TTC549 (cell line): ENCODE measurements around the gene LRRK1.

Experiments used
- FAIRE-seq: peaks from 2 replicates; lab custom pipeline; 2012; peaks lifted over from hg19 to GRCh38; lab: Jason Lieb, UNC

LRRK1 gene

GRCh38 chr15:101023501-101024072, 104.4 kb downstream of the LRRK1 start:
- FAIRE-seq: no peak

DNA sequence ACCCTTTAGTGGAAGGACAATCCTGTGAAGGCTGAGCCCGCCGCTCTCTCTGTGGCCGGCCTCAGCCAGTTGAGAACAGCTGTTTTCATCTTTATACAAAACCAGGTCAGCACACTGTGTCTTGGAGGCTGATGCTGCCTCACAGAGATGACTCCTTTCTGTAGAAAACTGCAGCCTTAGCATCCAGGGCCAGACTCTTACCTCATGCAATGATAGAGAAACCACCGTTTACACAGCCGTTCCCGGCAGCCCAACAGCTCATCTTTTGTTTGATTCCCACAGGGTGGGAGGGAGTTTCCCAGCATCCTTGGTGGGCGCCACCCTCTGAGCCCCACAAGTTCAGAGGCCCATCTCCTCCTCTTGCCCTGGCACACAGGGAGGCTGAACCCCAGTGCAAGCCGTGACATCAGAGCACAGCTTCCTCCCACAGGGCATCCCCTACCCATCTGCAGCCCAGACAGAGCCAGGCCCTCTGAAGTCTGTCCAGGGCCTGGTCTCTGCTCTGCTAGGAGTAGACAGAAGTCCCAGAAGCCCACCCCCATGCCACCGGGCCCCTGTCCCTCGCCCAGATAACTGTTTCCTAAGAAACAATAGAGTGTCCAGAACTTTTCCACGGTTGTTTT, 105.0 kb downstream of the LRRK1 start:
- FAIRE-seq: no peak

- no peak for FAIRE-seq
Measured at GRCh38 chr15:101024706-101025500, 105.7 kb downstream of the LRRK1 start.

DNA sequence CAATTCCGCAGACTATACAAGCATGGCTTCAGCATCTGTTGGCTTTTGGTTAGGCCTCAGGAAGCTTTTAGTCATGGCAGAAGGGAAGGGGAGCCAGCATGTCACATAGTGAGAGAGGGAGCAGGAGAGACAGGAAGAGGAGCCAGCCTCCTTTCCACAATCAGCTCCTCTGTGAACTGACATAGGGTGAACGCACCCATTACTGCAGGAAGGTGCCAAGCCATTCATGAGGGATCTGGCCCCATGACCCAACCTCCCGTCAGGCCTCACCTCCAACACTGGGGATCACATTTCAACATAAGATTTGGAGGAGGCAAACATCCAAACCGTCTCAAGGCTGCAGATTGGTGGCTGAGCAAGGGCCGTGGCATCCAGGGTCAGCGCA, 106.3 kb downstream of the LRRK1 start:
- FAIRE-seq: no peak

DNA sequence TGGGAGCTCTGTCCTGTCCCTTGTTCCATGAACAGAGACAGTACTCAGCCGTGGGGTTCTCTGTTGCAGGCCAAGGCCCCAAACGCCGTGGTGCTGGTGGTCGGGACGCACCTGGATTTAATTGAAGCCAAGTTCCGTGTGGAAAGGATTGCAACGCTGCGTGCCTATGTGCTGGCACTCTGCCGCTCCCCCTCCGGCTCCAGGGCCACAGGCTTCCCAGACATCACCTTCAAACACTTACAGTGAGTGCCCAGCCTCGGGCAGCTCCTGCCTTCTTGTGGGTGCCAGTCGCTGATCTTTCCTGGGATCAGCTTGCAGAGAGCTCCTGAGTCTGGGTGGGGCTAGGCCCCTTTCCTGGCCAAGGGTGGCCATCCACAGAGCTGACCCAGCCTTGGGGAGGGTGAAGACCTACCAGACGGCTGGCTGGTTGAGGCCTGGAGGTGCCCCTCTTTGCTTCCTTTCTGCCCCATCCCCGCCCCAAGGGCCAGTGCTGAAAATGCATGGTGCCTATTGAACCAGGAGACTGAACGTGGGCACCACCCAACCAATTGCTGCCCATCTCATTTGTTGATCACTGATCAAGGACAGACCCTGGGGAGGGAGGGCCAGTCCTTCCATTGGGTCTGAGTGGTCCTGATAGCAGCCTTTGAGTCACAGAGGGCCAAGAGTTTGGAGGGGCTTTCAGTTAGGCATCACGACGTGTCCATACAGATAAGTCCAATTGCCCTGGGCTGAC, 106.9 kb downstream of the LRRK1 start:
- FAIRE-seq: no peak

- FAIRE-seq: no peak
Measured at GRCh38 chr15:101026656-101027272, 107.6 kb downstream of the LRRK1 start.

- no peak for FAIRE-seq
Measured at GRCh38 chr15:101027273-101027901, 108.2 kb downstream of the LRRK1 start.

GRCh38 chr15:101027920-101028319, 108.8 kb downstream of the LRRK1 start:
- no peak for FAIRE-seq

- FAIRE-seq: no peak
Measured at GRCh38 chr15:101028321-101028720, 109.2 kb downstream of the LRRK1 start.

DNA sequence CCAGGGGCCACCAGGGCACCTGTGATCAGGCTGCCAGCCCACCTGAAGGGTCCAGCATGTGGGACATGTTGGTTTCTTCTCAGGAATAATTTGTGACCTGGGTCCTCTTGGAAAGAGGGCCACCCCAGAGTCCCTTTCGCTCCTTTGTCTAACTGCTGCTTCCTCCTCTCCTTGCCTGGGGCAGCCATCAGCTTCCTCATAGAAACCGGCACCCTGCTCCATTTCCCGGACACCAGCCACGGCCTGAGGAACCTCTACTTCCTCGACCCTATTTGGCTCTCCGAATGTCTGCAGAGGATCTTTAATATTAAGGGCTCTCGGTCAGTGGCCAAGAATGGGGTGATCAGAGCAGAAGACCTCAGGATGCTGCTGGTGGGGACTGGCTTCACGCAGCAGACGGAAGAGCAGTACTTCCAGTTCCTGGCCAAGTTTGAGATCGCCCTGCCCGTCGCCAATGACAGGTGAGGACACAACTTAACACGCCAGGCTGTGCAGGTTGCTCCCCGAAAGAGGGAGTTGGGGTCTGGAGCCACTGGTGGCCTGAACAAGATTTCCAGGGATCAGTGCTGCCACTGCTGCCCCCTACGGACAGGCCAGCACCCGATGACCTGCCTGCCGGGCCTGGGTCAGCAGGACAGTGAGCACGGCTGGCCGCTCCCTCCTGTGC, 109.7 kb downstream of the LRRK1 start:
- no peak for FAIRE-seq

- FAIRE-seq: no peak
Measured at GRCh38 chr15:101029971-101030661, 111.0 kb downstream of the LRRK1 start.

DNA sequence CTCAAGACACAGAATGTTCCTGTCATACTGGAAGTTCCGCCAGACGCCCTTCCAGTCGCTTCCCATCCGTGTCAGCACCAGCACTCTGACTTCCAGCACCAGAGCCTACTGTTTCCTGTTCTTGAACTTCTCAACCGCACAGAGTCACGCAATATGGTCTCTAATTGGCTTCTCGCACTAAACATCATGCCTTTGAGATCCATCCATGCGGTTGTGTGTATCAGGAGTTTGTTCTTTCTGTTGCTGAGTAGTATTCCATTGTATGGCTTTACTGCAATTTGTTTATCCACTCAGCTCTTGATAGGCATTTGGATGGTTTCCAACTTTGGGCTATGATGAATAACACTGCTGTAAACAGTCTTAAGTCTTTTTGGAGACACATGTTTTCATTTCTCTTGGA, 112.1 kb downstream of the LRRK1 start:
- FAIRE-seq: no peak

GRCh38 chr15:101033801-101034200, 114.6 kb downstream of the LRRK1 start:
- FAIRE-seq: no peak

DNA sequence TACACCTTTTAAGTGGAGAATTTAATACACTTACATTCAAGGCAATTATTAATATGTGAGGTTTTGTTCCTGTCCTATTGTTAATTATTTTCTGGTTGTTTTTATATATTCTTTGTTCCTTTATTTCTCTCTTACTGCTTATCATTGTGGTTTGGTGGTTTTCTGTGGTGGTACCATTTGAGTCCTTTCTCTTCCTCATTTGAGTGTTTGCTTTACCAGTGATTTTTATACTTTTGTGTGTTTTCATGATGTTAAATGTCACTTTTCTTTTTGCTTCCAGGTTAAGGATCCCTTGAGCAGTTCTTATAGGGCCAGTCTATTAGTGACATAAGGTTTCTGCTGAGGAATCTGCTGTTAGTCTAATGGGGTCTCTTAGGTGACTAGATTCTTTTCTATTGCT, 116.5 kb downstream of the LRRK1 start:
- no peak for FAIRE-seq

- no peak for FAIRE-seq
Measured at GRCh38 chr15:101036189-101036588, 117.0 kb downstream of the LRRK1 start.

DNA sequence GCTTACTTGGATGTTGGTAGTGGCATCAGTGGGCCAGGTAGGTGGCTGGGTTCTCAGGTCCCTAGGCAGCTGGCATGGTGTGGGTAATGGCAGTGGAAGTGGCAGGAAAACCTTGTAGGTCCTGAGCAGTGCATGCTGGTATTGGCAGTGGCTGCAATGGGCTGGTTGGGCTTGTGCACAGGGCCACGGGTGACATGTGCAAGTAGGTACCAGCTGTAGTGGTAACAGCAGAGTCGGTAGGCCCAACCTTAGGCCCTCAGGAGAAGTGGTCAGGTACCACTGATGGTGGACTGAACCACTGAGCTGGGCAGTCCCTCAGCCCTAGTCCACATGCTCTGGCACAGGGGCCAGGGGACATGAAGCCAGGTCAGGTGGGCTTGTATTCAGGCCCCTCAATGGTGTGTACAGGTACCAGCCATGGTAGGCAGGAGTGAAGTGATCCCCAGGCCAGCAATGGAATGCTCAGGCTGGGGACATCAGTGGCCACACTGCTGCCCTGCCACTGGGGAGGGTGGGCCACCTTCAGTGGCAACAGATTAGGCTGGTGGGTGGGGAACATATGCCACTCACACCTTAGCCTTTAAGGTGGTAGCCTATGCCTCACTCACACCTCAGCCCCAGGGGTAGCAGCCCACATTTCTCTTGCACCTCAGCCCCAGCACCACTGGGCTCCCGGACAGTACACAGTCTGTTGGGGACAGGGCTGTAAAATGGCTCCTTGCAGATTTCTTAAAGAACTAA, 118.1 kb downstream of the LRRK1 start:
- no peak for FAIRE-seq

DNA sequence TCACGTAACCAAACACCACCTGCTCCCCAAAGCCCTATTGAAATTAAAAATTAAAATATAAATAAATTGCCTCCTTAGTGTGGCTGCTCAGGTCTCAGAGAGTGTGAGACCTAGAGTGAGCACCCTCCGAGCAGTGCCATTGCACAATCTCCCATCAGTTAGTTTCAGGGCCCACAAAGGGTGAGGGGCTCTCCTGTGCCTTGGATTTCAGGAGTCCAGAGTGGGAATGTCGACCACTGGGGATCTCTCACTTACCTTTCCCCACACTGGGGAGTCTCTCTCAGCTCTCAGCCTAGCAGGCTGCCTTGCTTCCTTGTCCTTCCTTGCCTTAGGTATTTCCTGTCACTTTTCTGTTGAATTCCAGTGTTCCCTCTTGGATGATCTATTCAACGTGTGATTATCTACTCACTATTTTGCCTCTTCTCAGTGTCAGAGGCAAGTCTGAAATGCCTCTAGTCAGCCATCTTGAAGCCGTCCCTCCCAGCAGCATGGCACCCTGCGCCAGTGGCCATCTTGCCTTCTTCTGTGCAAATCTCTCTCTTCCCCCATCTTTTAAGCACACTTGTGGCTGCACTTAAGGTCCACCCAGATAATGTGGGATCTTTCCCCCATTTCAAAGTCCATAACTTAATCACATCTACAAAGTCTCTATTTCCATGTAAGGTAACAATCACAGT, 119.3 kb downstream of the LRRK1 start:
- FAIRE-seq: no peak

DNA sequence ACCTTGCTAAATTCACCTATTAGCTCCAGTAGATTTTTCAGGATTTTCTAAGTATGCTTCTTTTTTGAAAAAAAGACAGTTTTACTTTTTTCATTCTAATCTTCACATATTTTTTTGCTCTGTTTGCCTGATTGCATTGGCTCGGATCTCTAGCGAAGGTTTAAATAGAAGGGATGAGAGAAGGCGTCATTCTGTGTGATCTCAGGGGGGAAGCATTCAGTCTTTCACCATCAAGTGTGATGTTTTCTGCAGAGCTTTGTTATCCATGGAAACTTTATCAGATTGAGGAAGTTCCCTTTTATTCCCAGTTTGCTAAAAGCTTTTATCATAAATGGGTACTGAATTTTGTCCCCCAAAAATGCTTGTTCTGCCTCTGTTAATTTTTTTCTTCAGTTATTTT, 120.3 kb downstream of the LRRK1 start:
- FAIRE-seq: no peak

GRCh38 chr15:101042320-101042719, 123.2 kb downstream of the LRRK1 start:
- no peak for FAIRE-seq

- FAIRE-seq: no peak
Measured at GRCh38 chr15:101043011-101043410, 123.9 kb downstream of the LRRK1 start.
